ENCODE results near the gene ZNF263. TPM values are rescaled to one million over a fixed set of nuclear protein-coding genes. Genes with fewer than 3 reads are reported as not detected.

Gene ZNF263
- total and polyA plus RNA-seq, 9 of the 15 experiments (the other 6 are each of a cell fraction or from before 2014, with no cell fraction given) = 4.6 to 48.3 (median 31.8) TPM

- TF ChIP-seq ADNP (tag; IDR thresholded peaks at IDR 0.05) = no peak
- TF ChIP-seq, protein P1, sequence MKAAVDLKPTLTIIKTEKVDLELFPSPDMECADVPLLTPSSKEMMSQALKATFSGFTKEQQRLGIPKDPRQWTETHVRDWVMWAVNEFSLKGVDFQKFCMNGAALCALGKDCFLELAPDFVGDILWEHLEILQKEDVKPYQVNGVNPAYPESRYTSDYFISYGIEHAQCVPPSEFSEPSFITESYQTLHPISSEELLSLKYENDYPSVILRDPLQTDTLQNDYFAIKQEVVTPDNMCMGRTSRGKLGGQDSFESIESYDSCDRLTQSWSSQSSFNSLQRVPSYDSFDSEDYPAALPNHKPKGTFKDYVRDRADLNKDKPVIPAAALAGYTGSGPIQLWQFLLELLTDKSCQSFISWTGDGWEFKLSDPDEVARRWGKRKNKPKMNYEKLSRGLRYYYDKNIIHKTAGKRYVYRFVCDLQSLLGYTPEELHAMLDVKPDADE (conservative IDR thresholded peaks at IDR 0.05; ENCODE audit: control insufficient read depth, low read depth, low read length) = 0 out of 2 replicates have a peak, but pooled peaks have one; percentile 37
- TF ChIP-seq ZBTB11 (CRISPR knock-in tag; IDR thresholded peaks at IDR 0.05) = peak in 1 of 3 experiments; percentile 71; a peak in 2 of 6 replicates
- TF ChIP-seq BACH1 (tag; IDR thresholded peaks at IDR 0.05) = no peak
- TF ChIP-seq HDAC3 (IDR thresholded peaks at IDR 0.05; ENCODE audit: borderline replicate concordance, partially characterized antibody) = no peak
- TF ChIP-seq ZBED1 (IDR thresholded peaks at IDR 0.05) = no peak
- TF ChIP-seq, protein P2, sequence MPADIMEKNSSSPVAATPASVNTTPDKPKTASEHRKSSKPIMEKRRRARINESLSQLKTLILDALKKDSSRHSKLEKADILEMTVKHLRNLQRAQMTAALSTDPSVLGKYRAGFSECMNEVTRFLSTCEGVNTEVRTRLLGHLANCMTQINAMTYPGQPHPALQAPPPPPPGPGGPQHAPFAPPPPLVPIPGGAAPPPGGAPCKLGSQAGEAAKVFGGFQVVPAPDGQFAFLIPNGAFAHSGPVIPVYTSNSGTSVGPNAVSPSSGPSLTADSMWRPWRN (IDR thresholded peaks at IDR 0.05; ENCODE audit: low read depth) = no peak
- TF ChIP-seq CBX3 (IDR thresholded peaks at IDR 0.05; ENCODE audit: borderline replicate concordance in 1 of 2, low read length in 2 of 2) = peak in 1 of 2 experiments; percentile 85; a peak in 2 of 3 replicates
- TF ChIP-seq ZNF511 (CRISPR knock-in tag; IDR thresholded peaks at IDR 0.05) = peak; percentile 96
- 0 out of 2 replicates have a peak, but pooled peaks have one; percentile 74 for TF ChIP-seq NFRKB (IDR thresholded peaks at IDR 0.05; ENCODE audit: low read depth)
- peak; percentile 80 for TF ChIP-seq NR3C1 (CRISPR knock-in tag; IDR thresholded peaks at IDR 0.05)
- TF ChIP-seq NR1H2 (CRISPR knock-in tag; IDR thresholded peaks at IDR 0.05) = peak; percentile 32; the same call in 1 of the 2 replicates
- no peak for TF ChIP-seq NR2C1 (IDR thresholded peaks at IDR 0.05)
- TF ChIP-seq NR2C1 (tag; IDR thresholded peaks at IDR 0.05) = 0 out of 2 replicates have a peak, but pooled peaks have one; percentile 13
- 0 out of 2 replicates have a peak, but pooled peaks have one; percentile 14 for TF ChIP-seq ZNF75A (CRISPR knock-in tag; IDR thresholded peaks at IDR 0.05)
- TF ChIP-seq MTA3 (IDR thresholded peaks at IDR 0.05; ENCODE audit: borderline replicate concordance) = peak; percentile 79; the same call in 1 of the 2 replicates
- TF ChIP-seq SUPT5H (IDR thresholded peaks at IDR 0.05) = peak; percentile 93
- peak; percentile 53 for TF ChIP-seq RBM22 (IDR thresholded peaks at IDR 0.05; ENCODE audit: low read depth, low read length, poor library complexity, severe bottlenecking)
- peak; percentile 74 for TF ChIP-seq EGR1 (conservative IDR thresholded peaks at IDR 0.05)
Observed at GRCh38 chr16:3305109-3306068, 22.1 kb downstream of the ZNF263 start, which contains the start of the genes TIGD7 and ZNF75A (continued).
